Measurements from ENCODE around the gene DOCK9. TPM values are rescaled to one million over a fixed set of nuclear protein-coding genes. Genes with fewer than 3 reads are reported as not detected.

DOCK9 gene
- total RNA-seq, 6 donors from 2014 or later: 155 to 284 (median 170) TPM

DNA sequence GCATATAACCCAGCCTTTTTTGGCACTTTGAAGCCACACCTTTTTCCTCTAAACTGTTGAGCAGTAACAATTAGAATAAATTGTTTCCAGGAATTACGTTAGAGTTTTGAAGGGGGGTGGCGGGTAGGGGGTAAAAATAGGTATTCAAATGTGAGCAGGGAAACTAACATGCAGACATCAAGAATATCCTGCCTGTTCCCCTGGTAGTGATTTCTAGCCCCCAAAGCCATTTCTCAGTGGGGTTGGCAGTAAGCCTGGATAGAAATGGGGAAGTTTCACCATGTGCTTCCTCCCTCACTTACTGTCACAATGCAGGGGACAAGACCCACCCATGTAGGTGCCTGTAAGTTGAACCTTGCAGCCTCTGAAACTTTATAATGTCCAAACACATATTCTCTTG lies 3.8 kb downstream of the DOCK9 start:
- DNase-seq: no peak
- Histone ChIP-seq H3K4me3 (peak overlapping the region in 3 of 4 donors; percentile 44 to 56 (median 51)), H3K4me1 (peaks cover 29 to 65% (median 49%) of the 10 kb centered on the region in 4 donors)

GRCh38 chr13:98972627-98973026 lies 5.2 kb downstream of the DOCK9 start:
- peaks cover 23 to 72% (median 45%) of the 10 kb centered on the region in 4 donors for H3K4me1 ChIP-seq
- no peak for DNase-seq
- no peak for ATAC-seq (ENCODE audit: low FRiP score in 2 of 2)

More for the DNA sequence above, 3.8 kb downstream of the DOCK9 start:
- Histone ChIP-seq H3K27ac (peak overlapping the region; percentile 66 to 79 (median 73)), H3K27me3 (no peaks in the 10 kb centered on the region), H3K9me3 (no peaks in the 10 kb centered on the region), H3K36me3 (no peaks in the 10 kb centered on the region)
- 35 to 42% methylated on average over 2 of the region's 2 CpGs for WGBS, 2 donors
- TF ChIP-seq CTCF (IDR thresholded peaks at IDR 0.05): no peak
- peak in 1 of 4 donors; percentile 32 for TF ChIP-seq POLR2A (IDR thresholded peaks at IDR 0.05)
- TF ChIP-seq EP300 (IDR thresholded peaks at IDR 0.05): no peak
- TF ChIP-seq POLR2AphosphoS5 (IDR thresholded peaks at IDR 0.05): no peak
- ATAC-seq (ENCODE audit: low FRiP score in 2 of 2): no peak

GRCh38 chr13:98972059-98972458 lies 5.8 kb downstream of the DOCK9 start:
- Histone ChIP-seq H3K27me3 (no peaks in the 10 kb centered on the region), H3K27ac (peak overlapping the region in 2 of 4 donors; percentile 75 to 79), H3K36me3 (no peaks in the 10 kb centered on the region), H3K9me3 (no peaks in the 10 kb centered on the region), H3K4me1 (peaks cover 25 to 77% (median 49%) of the 10 kb centered on the region in 4 donors), H3K4me3 (peak overlapping the region in 1 of 4 donors; percentile 27)
- WGBS, 2 donors: 49 to 60% methylated on average over 3 of the region's 3 CpGs
- TF ChIP-seq EP300 (IDR thresholded peaks at IDR 0.05) (no peak), POLR2A (IDR thresholded peaks at IDR 0.05) (no peak), CTCF (IDR thresholded peaks at IDR 0.05) (no peak), POLR2AphosphoS5 (IDR thresholded peaks at IDR 0.05) (no peak)
- DNase-seq: no peak
- ATAC-seq (ENCODE audit: low FRiP score in 2 of 2): no peak

More at GRCh38 chr13:98972627-98973026, 5.2 kb downstream of the DOCK9 start:
- WGBS, 2 donors: 45 to 56% methylated on average over 3 to 4 of the region's 4 CpGs
- Histone ChIP-seq H3K36me3 (no peaks in the 10 kb centered on the region), H3K9me3 (no peaks in the 10 kb centered on the region), H3K27ac (peak overlapping the region in 2 of 4 donors; percentile 75 to 79), H3K27me3 (no peaks in the 10 kb centered on the region), H3K4me3 (peak overlapping the region in 1 of 4 donors; percentile 27)
- TF ChIP-seq CTCF (IDR thresholded peaks at IDR 0.05) (no peak), POLR2AphosphoS5 (IDR thresholded peaks at IDR 0.05) (no peak), POLR2A (IDR thresholded peaks at IDR 0.05) (no peak), EP300 (IDR thresholded peaks at IDR 0.05) (peak in 2 of 4 donors; percentile 12 to 31)

DNA sequence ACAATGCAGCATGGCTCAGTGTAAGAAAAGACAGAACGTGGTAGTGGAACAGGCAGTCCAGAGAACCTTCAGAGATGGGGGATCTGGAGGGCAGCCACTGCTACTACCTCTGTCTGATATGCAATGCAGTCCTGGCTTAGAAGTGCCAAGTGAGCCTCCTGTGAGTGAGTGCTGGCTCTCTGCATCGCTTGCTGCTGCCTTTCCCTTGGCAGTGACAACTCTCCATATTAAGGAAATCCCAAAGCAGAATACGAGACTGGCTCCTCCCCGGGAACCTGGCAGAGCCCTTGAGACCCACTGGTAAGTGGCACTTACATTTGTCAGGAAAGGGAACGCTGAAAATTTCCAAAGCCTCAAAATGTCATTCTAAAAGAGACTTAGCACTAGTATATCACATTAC lies 7.5 kb downstream of the DOCK9 start:
- WGBS, 2 donors: 34 to 50% methylated on average over 4 to 5 of the region's 5 CpGs
- no peaks in the 10 kb centered on the region for H3K36me3 ChIP-seq
- H3K4me1 ChIP-seq: peaks cover 29 to 72% (median 51%) of the 10 kb centered on the region in 4 donors
- peak in 1 of 4 donors; percentile 26 for TF ChIP-seq EP300 (IDR thresholded peaks at IDR 0.05)
- TF ChIP-seq CTCF (IDR thresholded peaks at IDR 0.05): no peak
- TF ChIP-seq POLR2A (IDR thresholded peaks at IDR 0.05): peak in 1 of 4 donors; percentile 14
- peak overlapping the region in 3 of 4 donors; percentile 31 to 64 (median 37) for H3K27ac ChIP-seq
- peak in 1 of 2 donors; percentile 78 for DNase-seq
- no peaks in the 10 kb centered on the region for H3K27me3 ChIP-seq
- H3K9me3 ChIP-seq: no peaks in the 10 kb centered on the region
- peak; percentile 12 to 26 for ATAC-seq (ENCODE audit: low FRiP score in 2 of 2)
- no peak overlapping the region for H3K4me3 ChIP-seq

DNA sequence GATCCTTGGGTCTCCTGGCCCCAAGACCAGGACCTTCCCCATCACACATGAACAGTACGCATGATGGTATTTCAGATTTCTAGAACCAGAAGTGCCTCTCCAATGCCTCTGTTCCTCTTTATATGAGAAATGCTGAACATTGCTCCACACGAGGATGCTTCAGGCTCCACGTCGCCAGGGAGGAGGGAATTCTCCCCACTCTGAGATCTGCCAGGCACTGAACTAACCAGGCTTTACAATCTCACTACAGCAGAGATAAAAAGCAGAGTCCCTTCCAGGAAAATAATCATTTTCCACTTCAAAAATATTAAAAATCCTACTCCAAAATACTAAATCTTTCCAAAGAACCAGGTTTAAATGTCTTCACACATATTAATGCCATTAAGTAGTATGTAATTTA lies 10.4 kb downstream of the DOCK9 start:
- Histone ChIP-seq H3K4me1 (peaks cover 49 to 61% (median 50%) of the 10 kb centered on the region in 4 donors), H3K27me3 (no peaks in the 10 kb centered on the region), H3K9me3 (no peaks in the 10 kb centered on the region), H3K4me3 (no peak overlapping the region), H3K36me3 (no peaks in the 10 kb centered on the region), H3K27ac (no peak overlapping the region)
- 67 to 78% methylated on average over 4 of the region's 4 CpGs for WGBS, 2 donors
- no peak for TF ChIP-seq POLR2AphosphoS5 (IDR thresholded peaks at IDR 0.05)
- TF ChIP-seq CTCF (IDR thresholded peaks at IDR 0.05): no peak
- TF ChIP-seq POLR2A (IDR thresholded peaks at IDR 0.05): no peak
- TF ChIP-seq EP300 (IDR thresholded peaks at IDR 0.05): no peak
- ATAC-seq (ENCODE audit: low FRiP score in 2 of 2) (no peak), DNase-seq (no peak)

All from upper lobe of left lung (tissue), 6 donors.